H9 (cell line): ENCODE data around the gene SNRNP25. TPM values are rescaled to one million over a fixed set of nuclear protein-coding genes. Genes with fewer than 3 reads are reported as not detected.

ENCODE experiments used
- DNase-seq: peaks from one replicate; pipeline ENCODE4 v3.0.0-alpha.2; 2017
- H2AFZ ChIP-seq: one replicate; pipeline ENCODE4 v1.6.1; 2013; ENCODE audit warnings: mild to moderate bottlenecking, low read length, control low read depth, moderate library complexity
- H2AK5ac ChIP-seq: 2 replicates; pipeline ENCODE4 v1.6.1; 2013; ENCODE audit warnings: low read length, control low read depth, mixed read lengths; ENCODE audit not compliant: insufficient read length
- H2BK120ac ChIP-seq: one replicate; pipeline ENCODE4 v1.6.1; 2013; ENCODE audit warnings: low read depth, mild to moderate bottlenecking, low read length, control low read depth, inconsistent platforms; ENCODE audit not compliant: poor library complexity, severe bottlenecking
- H2BK12ac ChIP-seq: 2 replicates; pipeline ENCODE4 v1.6.1; 2013; ENCODE audit warnings: low read length, control low read depth, mixed read lengths, low read depth; ENCODE audit not compliant: insufficient read length
- H2BK15ac ChIP-seq: 2 replicates; pipeline ENCODE4 v1.6.1; 2013; ENCODE audit warnings: low read depth, low read length, control low read depth
- H2BK20ac ChIP-seq: one replicate; pipeline ENCODE4 v1.6.1; 2013; ENCODE audit warnings: low read depth, mild to moderate bottlenecking, low read length, control low read depth, inconsistent platforms; ENCODE audit not compliant: poor library complexity, severe bottlenecking
- H2BK5ac ChIP-seq: 2 replicates; pipeline ENCODE4 v1.6.1; 2013; ENCODE audit warnings: low read length, control low read depth, mixed read lengths; ENCODE audit not compliant: insufficient read length
- H3K14ac ChIP-seq: 2 replicates; pipeline ENCODE4 v1.6.1; 2013; ENCODE audit warnings: low read length, control low read depth; ENCODE audit not compliant: insufficient read depth
- H3K18ac ChIP-seq: 2 replicates; pipeline ENCODE4 v1.6.1; 2013; ENCODE audit warnings: low read depth, mild to moderate bottlenecking, mixed read lengths, low read length, control low read depth; ENCODE audit not compliant: insufficient read length
- H3K23ac ChIP-seq: 2 replicates; pipeline ENCODE4 v1.6.1; 2013; ENCODE audit warnings: low read length, control low read depth, mixed read lengths, low read depth; ENCODE audit not compliant: insufficient read length
- H3K23me2 ChIP-seq: 2 replicates; pipeline ENCODE4 v1.6.1; 2013; ENCODE audit warnings: low read depth, mild to moderate bottlenecking, mixed read lengths, low read length, control low read depth; ENCODE audit not compliant: insufficient read length, poor library complexity, severe bottlenecking
- H3K27ac ChIP-seq: 2 replicates; pipeline ENCODE4 v1.5.1; 2013; ENCODE audit warnings: low read length, control low read depth, mixed read lengths, low read depth; ENCODE audit not compliant: insufficient read length
- H3K27me3 ChIP-seq: 2 replicates; pipeline ENCODE4 v1.6.1; 2013; ENCODE audit warnings: low read length, control low read depth, inconsistent platforms; ENCODE audit not compliant: insufficient read depth
- H3K4ac ChIP-seq: 2 replicates; pipeline ENCODE4 v1.6.1; 2013; ENCODE audit warnings: low read depth, mild to moderate bottlenecking, control low read depth, inconsistent platforms, low read length, moderate library complexity
- H3K4me1 ChIP-seq: 2 replicates; pipeline ENCODE4 v1.6.1; 2013; ENCODE audit warnings: low read length, control low read depth, inconsistent platforms; ENCODE audit not compliant: insufficient read depth
- H3K4me2 ChIP-seq: 2 replicates; pipeline ENCODE4 v1.6.1; 2013; ENCODE audit warnings: low read length, control low read depth, mixed read lengths; ENCODE audit not compliant: insufficient read length, insufficient read depth
- H3K56ac ChIP-seq: 2 replicates; pipeline ENCODE4 v1.6.1; 2013; ENCODE audit warnings: low read depth, mild to moderate bottlenecking, mixed read lengths, low read length, control low read depth; ENCODE audit not compliant: insufficient read length
- H3K79me1 ChIP-seq: 2 replicates; pipeline ENCODE4 v1.6.1; 2013; ENCODE audit warnings: low read depth, mild to moderate bottlenecking, moderate library complexity, low read length, control low read depth, inconsistent platforms; ENCODE audit not compliant: insufficient read depth, poor library complexity, severe bottlenecking
- H3K79me2 ChIP-seq: 2 replicates; pipeline ENCODE4 v1.6.1; 2013; ENCODE audit warnings: low read length, control low read depth, inconsistent platforms; ENCODE audit not compliant: insufficient read depth
- H3K9ac ChIP-seq: 2 replicates; pipeline ENCODE4 v1.6.1; 2013; ENCODE audit warnings: low read length, control low read depth, mixed read lengths; ENCODE audit not compliant: insufficient read length; ENCODE audit errors: extremely low read depth
- H3K9me3 ChIP-seq: one replicate; pipeline ENCODE4 v1.6.1; 2013; ENCODE audit warnings: low read depth, low read length, inconsistent platforms; ENCODE audit not compliant: control insufficient read depth
- H3T11ph ChIP-seq: one replicate; pipeline ENCODE4 v1.6.1; 2013; ENCODE audit warnings: mild to moderate bottlenecking, low read length, control low read depth, inconsistent platforms
- H4K20me1 ChIP-seq: one replicate; pipeline ENCODE4 v1.6.1; 2013; ENCODE audit not compliant: control insufficient read depth, insufficient read length, insufficient read depth
- H4K5ac ChIP-seq: 2 replicates; pipeline ENCODE4 v1.6.1; 2013; ENCODE audit warnings: low read depth, mild to moderate bottlenecking, mixed read lengths, low read length, control low read depth; ENCODE audit not compliant: insufficient read length
- H4K8ac ChIP-seq: replicated peaks from 2 replicates; pipeline ENCODE4 v1.6.1; 2013; ENCODE audit warnings: low read length, control low read depth, mixed read lengths, low read depth; ENCODE audit not compliant: insufficient read length
- H4K91ac ChIP-seq: 2 replicates; pipeline ENCODE4 v1.6.1; 2013; ENCODE audit warnings: low read depth, mild to moderate bottlenecking, moderate library complexity, mixed read lengths, low read length, control low read depth; ENCODE audit not compliant: insufficient read length
- H3K27ac Mint-ChIP-seq, 3 experiments: 2 replicates in 2 of 3; 3 replicates in 1 of 3; pipeline ENCODE4 v1.8.0; 2020 to 2021; ENCODE audit warnings: mixed read lengths in 3 of 3, mild to moderate bottlenecking in 1 of 3, moderate library complexity in 1 of 3
- H3K27me3 Mint-ChIP-seq: 2 replicates; pipeline ENCODE4 v1.8.0; 2021; ENCODE audit warnings: low read depth, mild to moderate bottlenecking, moderate library complexity, mixed read lengths
- H3K36me3 Mint-ChIP-seq, 3 experiments: 2 replicates in 2 of 3; 3 replicates in 1 of 3; pipeline ENCODE4 v1.8.0; 2020 to 2021; ENCODE audit warnings: low read depth in 3 of 3, mixed read lengths in 3 of 3; ENCODE audit not compliant: insufficient read depth in 1 of 3
- H3K4me1 Mint-ChIP-seq, 2 experiments: 2 replicates each; pipeline ENCODE4 v1.8.0; 2020; ENCODE audit warnings: mixed read lengths in 2 of 2
- H3K4me3 Mint-ChIP-seq, 2 experiments: 2 replicates in 1 of 2; 3 replicates in 1 of 2; pipeline ENCODE4 v1.8.0; 2020 to 2021; ENCODE audit warnings: mild to moderate bottlenecking in 2 of 2, mixed read lengths in 2 of 2, moderate library complexity in 1 of 2
- H3K9me3 Mint-ChIP-seq, 2 experiments: 2 replicates in 1 of 2; 3 replicates in 1 of 2; pipeline ENCODE4 v1.8.0; 2020; ENCODE audit warnings: mild to moderate bottlenecking in 2 of 2, mixed read lengths in 2 of 2, moderate library complexity in 1 of 2
- CTCF ChIP-seq: fragments of 200-600 bp; sonication (generic); conservative IDR thresholded peaks from 3 replicates; pipeline ENCODE4 v1.8.0; 2021; ENCODE audit warnings: antibody characterized with exemption, mild to moderate bottlenecking
- WGBS: extraction: QIAGEN DNeasy Blood & Tissue Kit; methylation state at CpG from one replicate; pipeline ENCODE4 v1.1.7; 2013; ENCODE audit warnings: missing lambda C conversion rate, low lambda C conversion rate, mixed read lengths; ENCODE audit not compliant: insufficient read length; ENCODE audit errors: extremely low coverage; 5-methylcytosine and 5-hydroxymethylcytosine counted together
- total RNA-seq: library from RNA; stranded (reverse); gene quantifications from 2 replicates; pipeline ENCODE4 v1.2.1, GENCODE V29; 2021

The SNRNP25 gene
- total RNA-seq, 1 experiment from 2014 or later: 78.5 TPM

- no peak overlapping the region for H3K18ac ChIP-seq
- H3K4me1 ChIP-seq: no peaks in the 10 kb centered on the region
- H4K5ac ChIP-seq: no peak overlapping the region
- no peak overlapping the region for H2AFZ ChIP-seq
- no peaks in the 10 kb centered on the region for H3K23me2 ChIP-seq
- DNase-seq: no peak
- H3K4me1 Mint-ChIP-seq: peaks cover under 1% of the 10 kb centered on the region in 2 experiments; a peak in 3 of 4 replicates
- H2BK5ac ChIP-seq: no peak overlapping the region
- H3K4ac ChIP-seq: no peak overlapping the region
- no peaks in the 10 kb centered on the region; a peak in 1 of 5 replicates for H3K9me3 Mint-ChIP-seq
- no peak overlapping the region for H2BK20ac ChIP-seq
- no peak overlapping the region for H3K23ac ChIP-seq
- H3K9ac ChIP-seq: no peak overlapping the region
- H4K91ac ChIP-seq: no peak overlapping the region
- H2BK12ac ChIP-seq: no peak overlapping the region
- no peak overlapping the region for H4K8ac ChIP-seq
- no peaks in the 10 kb centered on the region for H3K27me3 ChIP-seq
- no peak overlapping the region for H2BK15ac ChIP-seq
- H3K4me2 ChIP-seq: no peak overlapping the region
- no peaks in the 10 kb centered on the region for H4K20me1 ChIP-seq
- peaks cover 2 to 32% (median 5%) of the 10 kb centered on the region in 3 experiments; a peak in 4 of 7 replicates for H3K36me3 Mint-ChIP-seq
- TF ChIP-seq CTCF: no peak
- no peak overlapping the region; a peak in 1 of 5 replicates for H3K4me3 Mint-ChIP-seq
- H3K56ac ChIP-seq: no peak overlapping the region
- no peaks in the 10 kb centered on the region for H3K27me3 Mint-ChIP-seq
- no peak overlapping the region for H3T11ph ChIP-seq
- H3K9me3 ChIP-seq: no peaks in the 10 kb centered on the region
- H2AK5ac ChIP-seq: no peak overlapping the region
- H3K79me2 ChIP-seq: no peaks in the 10 kb centered on the region
- no peak overlapping the region for H3K14ac ChIP-seq
- no peak overlapping the region for H3K27ac ChIP-seq
- no peak overlapping the region for H2BK120ac ChIP-seq
- no peaks in the 10 kb centered on the region for H3K79me1 ChIP-seq
- WGBS: no CpG with 5 or more reads among the region's 6 CpGs
- peak overlapping the region in 2 of 3 experiments; percentile 53 to 68; a peak in 5 of 7 replicates for H3K27ac Mint-ChIP-seq
Measured at GRCh38 chr16:101586-101985, 48.0 kb downstream of the SNRNP25 start.
